ENCODE results near the gene TBC1D12. TPM values are rescaled to one million over a fixed set of nuclear protein-coding genes. Genes with fewer than 3 reads are reported as not detected.

TBC1D12 gene
- total and polyA plus RNA-seq, 8 donors = 4.1 to 9.2 (median 5.5) TPM

GRCh38 chr10:94423627-94424026, 21.3 kb downstream of the TBC1D12 start:
- TF ChIP-seq CTCF (IDR thresholded peaks at IDR 0.05) = no peak
- Histone ChIP-seq H3K9me3 (no peaks in the 10 kb centered on the region), H3K27me3 (no peaks in the 10 kb centered on the region), H3K36me3 (no peaks in the 10 kb centered on the region), H3K4me1 (no peaks in the 10 kb centered on the region), H3K27ac (no peak overlapping the region), H3K4me3 (no peak overlapping the region)
- ATAC-seq (peak in 1 of 4 donors; percentile 45), DNase-seq (no peak), FAIRE-seq (no peak)
- 84 to 91% methylated on average over 1 of the region's 1 CpG for WGBS, 2 donors
- intact Hi-C loops (cut with DNase I) = no loop called here

GRCh38 chr10:94424714-94425337, 22.5 kb downstream of the TBC1D12 start:
- FAIRE-seq (no peak), DNase-seq (no peak), ATAC-seq (no peak)
- Histone ChIP-seq H3K27ac (no peak overlapping the region), H3K4me1 (peaks cover 0 to 9% (median 5%) of the 10 kb centered on the region in 3 donors), H3K36me3 (no peaks in the 10 kb centered on the region), H3K9me3 (no peaks in the 10 kb centered on the region), H3K4me3 (no peak overlapping the region), H3K27me3 (no peaks in the 10 kb centered on the region)
- 93 to 96% methylated on average over 4 of the region's 4 CpGs for WGBS, 2 donors
- intact Hi-C loops (cut with DNase I) = no loop called here
- TF ChIP-seq CTCF (IDR thresholded peaks at IDR 0.05) = no peak

GRCh38 chr10:94425942-94426341, 23.6 kb downstream of the TBC1D12 start:
- no peak overlapping the region for H3K4me3 ChIP-seq
- DNase-seq = no peak
- peaks cover 0 to 9% (median 5%) of the 10 kb centered on the region in 3 donors for H3K4me1 ChIP-seq
- peak; percentile 67 for FAIRE-seq
- H3K27ac ChIP-seq = no peak overlapping the region
- H3K27me3 ChIP-seq = no peaks in the 10 kb centered on the region
- intact Hi-C loops (cut with DNase I) = no loop called here
- no peaks in the 10 kb centered on the region for H3K9me3 ChIP-seq
- H3K36me3 ChIP-seq = no peaks in the 10 kb centered on the region
- ATAC-seq = no peak
- no peak for TF ChIP-seq CTCF (IDR thresholded peaks at IDR 0.05)

GRCh38 chr10:94427166-94427565, 24.8 kb downstream of the TBC1D12 start:
- no peak for TF ChIP-seq CTCF (IDR thresholded peaks at IDR 0.05)
- no peaks in the 10 kb centered on the region for H3K9me3 ChIP-seq
- no peaks in the 10 kb centered on the region for H3K27me3 ChIP-seq
- H3K4me3 ChIP-seq = no peak overlapping the region
- FAIRE-seq (no peak), ATAC-seq (no peak), DNase-seq (no peak)
- intact Hi-C loops (cut with DNase I) = no loop called here
- 92 to 97% methylated on average over 1 of the region's 1 CpG for WGBS, 2 donors
- H3K4me1 ChIP-seq = peaks cover 0 to 9% (median 5%) of the 10 kb centered on the region in 3 donors
- no peaks in the 10 kb centered on the region for H3K36me3 ChIP-seq
- H3K27ac ChIP-seq = no peak overlapping the region
